HUES64 (cell line): ENCODE results near the gene POU3F2.

Source experiments
- H3K27ac ChIP-seq: 2 replicates; pipeline ENCODE4 v1.7.0; 2013; ENCODE audit warnings: low read depth, low read length, inconsistent platforms
- H3K27me3 ChIP-seq: 2 replicates; pipeline ENCODE4 v1.6.1; 2013; ENCODE audit warnings: mild to moderate bottlenecking, low read length; ENCODE audit not compliant: insufficient read depth
- H3K36me3 ChIP-seq: 2 replicates; pipeline ENCODE4 v1.6.1; 2013; ENCODE audit warnings: mild to moderate bottlenecking, low read length; ENCODE audit not compliant: insufficient read depth
- H3K4me1 ChIP-seq: 2 replicates; pipeline ENCODE4 v1.6.1; 2013; ENCODE audit warnings: mild to moderate bottlenecking, low read length, moderate library complexity; ENCODE audit not compliant: insufficient read depth
- H3K4me3 ChIP-seq: 2 replicates; pipeline ENCODE4 v1.5.1; 2013; ENCODE audit warnings: mild to moderate bottlenecking, low read length, moderate library complexity
- H3K9ac ChIP-seq: 2 replicates; pipeline ENCODE4 v1.6.1; 2013; ENCODE audit warnings: mild to moderate bottlenecking, low read depth, low read length
- H3K9me3 ChIP-seq: 2 replicates; pipeline ENCODE4 v1.6.1; 2013; ENCODE audit warnings: low read depth, low read length; ENCODE audit not compliant: insufficient read depth
- WGBS: fragments of 150-250, 120-280 bp; methylation state at CpG from one replicate; pipeline ENCODE4 v1.1.7; 2013; ENCODE audit warnings: missing lambda C conversion rate; 5-methylcytosine and 5-hydroxymethylcytosine counted together

Gene POU3F2

GRCh38 chr6:98823428-98824161 is 10.8 kb upstream of the POU3F2 start:
- H3K4me1 ChIP-seq: peaks cover 16% of the 10 kb centered on the region
- no peaks in the 10 kb centered on the region for H3K36me3 ChIP-seq
- under 1% methylated on average over 12 of the region's 12 CpGs for WGBS
- no peak overlapping the region for H3K9ac ChIP-seq
- H3K9me3 ChIP-seq: no peaks in the 10 kb centered on the region
- peaks cover 79% of the 10 kb centered on the region for H3K27me3 ChIP-seq
- no peak overlapping the region for H3K27ac ChIP-seq
- H3K4me3 ChIP-seq: peak overlapping the region; percentile 63

GRCh38 chr6:98824162-98824901 is 10.0 kb upstream of the POU3F2 start:
- H3K27me3 ChIP-seq: peaks cover 86% of the 10 kb centered on the region
- H3K4me1 ChIP-seq: peaks cover 21% of the 10 kb centered on the region
- H3K36me3 ChIP-seq: no peaks in the 10 kb centered on the region
- under 1% methylated on average over 41 of the region's 44 CpGs for WGBS
- H3K9ac ChIP-seq: no peak overlapping the region
- H3K27ac ChIP-seq: no peak overlapping the region
- H3K4me3 ChIP-seq: peak overlapping the region; percentile 63
- H3K9me3 ChIP-seq: no peaks in the 10 kb centered on the region

- H3K36me3 ChIP-seq: no peaks in the 10 kb centered on the region
- H3K27me3 ChIP-seq: peaks cover 93% of the 10 kb centered on the region
- H3K9ac ChIP-seq: no peak overlapping the region
- no peaks in the 10 kb centered on the region for H3K9me3 ChIP-seq
- WGBS: under 1% methylated on average over 28 of the region's 32 CpGs
- no peak overlapping the region for H3K27ac ChIP-seq
- peak overlapping the region; percentile 63 for H3K4me3 ChIP-seq
- H3K4me1 ChIP-seq: peaks cover 28% of the 10 kb centered on the region
Measured at GRCh38 chr6:98824902-98825599, 9.3 kb upstream of the POU3F2 start.

GRCh38 chr6:98825600-98826230 is 8.7 kb upstream of the POU3F2 start:
- no peaks in the 10 kb centered on the region for H3K9me3 ChIP-seq
- H3K27ac ChIP-seq: no peak overlapping the region
- no peaks in the 10 kb centered on the region for H3K36me3 ChIP-seq
- 3% methylated on average over 18 of the region's 19 CpGs for WGBS
- H3K9ac ChIP-seq: no peak overlapping the region
- peaks cover 34% of the 10 kb centered on the region for H3K4me1 ChIP-seq
- H3K4me3 ChIP-seq: peak overlapping the region; percentile 63
- peaks cover 99% of the 10 kb centered on the region for H3K27me3 ChIP-seq

- Histone ChIP-seq H3K27me3 (peaks cover 100% of the 10 kb centered on the region), H3K36me3 (no peaks in the 10 kb centered on the region), H3K9ac (no peak overlapping the region), H3K4me1 (peaks cover 47% of the 10 kb centered on the region), H3K9me3 (no peaks in the 10 kb centered on the region), H3K4me3 (peak overlapping the region; percentile 44), H3K27ac (no peak overlapping the region)
- under 1% methylated on average over 41 of the region's 44 CpGs for WGBS
Measured at GRCh38 chr6:98827295-98828159, 6.8 kb upstream of the POU3F2 start.

GRCh38 chr6:98828211-98828788 is 6.1 kb upstream of the POU3F2 start:
- peaks cover 52% of the 10 kb centered on the region for H3K4me1 ChIP-seq
- peaks cover 100% of the 10 kb centered on the region for H3K27me3 ChIP-seq
- H3K27ac ChIP-seq: no peak overlapping the region
- WGBS: 3% methylated on average over 12 of the region's 12 CpGs
- peak overlapping the region; percentile 44 for H3K4me3 ChIP-seq
- no peaks in the 10 kb centered on the region for H3K36me3 ChIP-seq
- no peak overlapping the region for H3K9ac ChIP-seq
- H3K9me3 ChIP-seq: no peaks in the 10 kb centered on the region

GRCh38 chr6:98828941-98829411 is 5.4 kb upstream of the POU3F2 start:
- Histone ChIP-seq H3K4me1 (peaks cover 52% of the 10 kb centered on the region), H3K4me3 (peak overlapping the region; percentile 44), H3K9ac (no peak overlapping the region), H3K27ac (no peak overlapping the region), H3K36me3 (no peaks in the 10 kb centered on the region), H3K27me3 (peaks cover 100% of the 10 kb centered on the region), H3K9me3 (no peaks in the 10 kb centered on the region)
- 2% methylated on average over 14 of the region's 14 CpGs for WGBS

GRCh38 chr6:98830146-98830545 is 4.2 kb upstream of the POU3F2 start:
- no peak overlapping the region for H3K9ac ChIP-seq
- no peak overlapping the region for H3K4me3 ChIP-seq
- peaks cover 50% of the 10 kb centered on the region for H3K4me1 ChIP-seq
- WGBS: 6% methylated on average over 2 of the region's 2 CpGs
- H3K27ac ChIP-seq: no peak overlapping the region
- peaks cover 96% of the 10 kb centered on the region for H3K27me3 ChIP-seq
- H3K9me3 ChIP-seq: no peaks in the 10 kb centered on the region
- H3K36me3 ChIP-seq: no peaks in the 10 kb centered on the region

- peaks cover 46% of the 10 kb centered on the region for H3K4me1 ChIP-seq
- H3K27ac ChIP-seq: no peak overlapping the region
- H3K9ac ChIP-seq: no peak overlapping the region
- H3K27me3 ChIP-seq: peaks cover 96% of the 10 kb centered on the region
- no peaks in the 10 kb centered on the region for H3K36me3 ChIP-seq
- peak overlapping the region; percentile 42 for H3K4me3 ChIP-seq
- H3K9me3 ChIP-seq: no peaks in the 10 kb centered on the region
- WGBS: under 1% methylated on average over 58 of the region's 58 CpGs
Measured at GRCh38 chr6:98831057-98831958, 3.1 kb upstream of the POU3F2 start.
